Measurements from ENCODE around the gene SUMO3.

Gene SUMO3

DNA sequence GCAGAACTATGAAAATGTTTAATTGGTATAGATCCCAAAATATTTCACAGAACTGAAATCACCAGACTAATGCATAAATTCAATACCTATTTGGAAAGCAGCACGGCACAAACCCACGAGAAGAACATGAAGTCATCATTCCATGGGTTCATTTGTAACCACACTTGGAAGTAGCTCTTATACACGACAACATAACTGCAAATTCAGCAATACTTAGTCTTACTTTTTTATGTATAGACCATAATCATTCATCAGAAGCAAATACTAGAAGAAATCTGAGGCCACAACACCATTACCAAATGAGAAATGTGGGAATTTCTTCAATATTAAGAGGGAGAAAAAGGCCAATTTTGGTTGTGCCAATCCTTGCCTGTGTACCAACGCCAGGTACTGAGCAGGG, 12.0 kb downstream of the SUMO3 start:
- no peak overlapping the region for H3K27ac ChIP-seq
- DNase-seq (ENCODE audit: low read depth, low spot score) = no peak

DNA sequence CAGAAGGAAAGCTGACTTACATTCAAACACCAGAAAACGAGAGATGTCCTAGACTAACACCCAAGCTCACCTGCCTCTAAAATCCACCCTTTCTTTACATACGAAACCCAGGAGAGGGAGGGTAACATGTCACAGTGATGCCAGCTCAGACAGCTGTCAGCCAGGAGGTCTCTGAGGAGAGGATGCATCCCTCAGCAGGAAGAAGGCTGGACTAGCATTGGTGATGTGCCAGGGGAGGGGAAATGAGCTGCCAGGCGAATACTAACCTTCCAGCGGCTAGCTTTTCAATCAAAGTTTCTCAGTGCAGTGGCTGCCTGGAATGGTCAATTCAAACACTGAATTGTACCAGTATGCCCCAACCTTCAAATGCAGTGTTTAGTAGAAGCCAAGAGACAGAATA, 12.6 kb downstream of the SUMO3 start:
- no peak for DNase-seq (ENCODE audit: low read depth, low spot score)
- no peak overlapping the region for H3K27ac ChIP-seq

DNA sequence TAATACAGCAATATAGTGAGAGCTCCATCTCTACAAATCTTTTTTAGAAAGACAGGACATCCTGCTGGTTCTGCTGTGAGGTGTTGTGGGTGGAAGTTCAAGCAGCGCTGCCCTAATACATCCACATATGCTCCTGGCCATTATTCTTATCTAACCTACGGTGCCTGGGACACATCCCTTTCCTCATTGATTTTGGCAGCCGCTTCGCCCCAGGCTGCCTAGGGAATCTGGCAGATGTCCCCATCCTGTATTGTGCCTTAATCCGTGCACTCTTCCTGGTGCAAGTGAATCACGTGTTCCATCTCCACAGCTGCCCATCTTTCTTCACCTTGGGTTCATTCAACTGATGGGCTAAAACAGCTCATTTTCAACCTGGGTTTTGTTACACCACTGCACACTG, 13.1 kb downstream of the SUMO3 start:
- no peak overlapping the region for H3K27ac ChIP-seq

DNA sequence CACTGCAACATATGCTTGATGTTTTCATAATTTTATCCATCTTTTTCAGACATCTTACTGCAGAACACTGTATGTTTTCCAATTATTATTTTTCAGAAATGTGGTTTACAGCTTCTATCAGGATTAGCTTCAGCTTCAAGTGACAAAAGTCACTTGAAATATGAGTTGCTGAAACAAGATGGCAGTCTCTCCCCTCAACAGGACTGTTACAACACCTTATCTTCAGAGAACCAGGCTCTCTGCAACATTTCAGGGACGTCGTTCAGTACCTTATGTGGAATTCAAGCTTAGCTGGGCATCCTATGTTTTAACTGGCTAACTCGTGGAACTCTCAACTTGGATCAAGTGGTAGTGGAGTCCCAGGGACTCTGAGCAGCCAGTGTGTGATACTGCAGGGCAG, 14.2 kb downstream of the SUMO3 start:
- no peak for DNase-seq (ENCODE audit: low read depth, low spot score)

More for the DNA sequence above, 13.1 kb downstream of the SUMO3 start:
- no peak for DNase-seq (ENCODE audit: low read depth, low spot score)

DNA sequence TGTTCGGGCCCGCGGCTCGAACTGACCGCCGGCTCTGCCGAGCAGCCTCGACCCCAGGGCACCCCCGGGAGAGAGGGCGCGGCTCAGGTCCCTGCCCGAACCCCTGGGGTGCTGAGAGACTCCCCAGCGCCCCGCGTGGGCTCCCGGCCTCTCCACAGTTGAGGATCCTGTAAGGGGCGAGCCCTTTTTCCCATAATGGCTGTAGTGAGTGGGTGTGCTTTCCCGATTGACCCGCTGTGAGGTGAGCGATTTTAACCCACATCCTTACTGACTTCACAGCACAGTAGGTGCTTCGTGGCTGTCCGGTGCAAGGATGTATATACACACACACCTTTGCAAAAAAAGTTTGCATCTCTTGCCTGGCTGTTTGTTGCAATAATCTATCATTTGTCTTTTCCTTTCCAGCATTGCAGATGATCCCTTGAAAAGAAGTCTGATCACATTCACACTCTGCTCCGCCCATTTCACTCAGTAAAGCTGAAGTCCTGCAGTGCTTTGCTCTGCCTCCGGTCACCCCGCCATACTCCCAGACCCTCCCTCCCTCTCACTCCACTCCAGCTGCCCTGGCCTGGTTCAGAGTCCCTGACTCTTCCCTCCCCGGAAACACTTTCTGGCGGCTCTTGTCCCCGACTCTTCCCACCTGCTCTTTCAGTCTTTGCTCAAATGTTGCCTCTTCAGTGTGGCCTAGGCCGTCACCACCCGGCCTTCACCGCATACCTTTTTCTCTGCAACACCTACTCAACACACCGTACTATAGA, 15.3 kb downstream of the SUMO3 start:
- no peak overlapping the region for H3K27ac ChIP-seq

More for the DNA sequence above, 14.2 kb downstream of the SUMO3 start:
- no peak overlapping the region for H3K27ac ChIP-seq

DNA sequence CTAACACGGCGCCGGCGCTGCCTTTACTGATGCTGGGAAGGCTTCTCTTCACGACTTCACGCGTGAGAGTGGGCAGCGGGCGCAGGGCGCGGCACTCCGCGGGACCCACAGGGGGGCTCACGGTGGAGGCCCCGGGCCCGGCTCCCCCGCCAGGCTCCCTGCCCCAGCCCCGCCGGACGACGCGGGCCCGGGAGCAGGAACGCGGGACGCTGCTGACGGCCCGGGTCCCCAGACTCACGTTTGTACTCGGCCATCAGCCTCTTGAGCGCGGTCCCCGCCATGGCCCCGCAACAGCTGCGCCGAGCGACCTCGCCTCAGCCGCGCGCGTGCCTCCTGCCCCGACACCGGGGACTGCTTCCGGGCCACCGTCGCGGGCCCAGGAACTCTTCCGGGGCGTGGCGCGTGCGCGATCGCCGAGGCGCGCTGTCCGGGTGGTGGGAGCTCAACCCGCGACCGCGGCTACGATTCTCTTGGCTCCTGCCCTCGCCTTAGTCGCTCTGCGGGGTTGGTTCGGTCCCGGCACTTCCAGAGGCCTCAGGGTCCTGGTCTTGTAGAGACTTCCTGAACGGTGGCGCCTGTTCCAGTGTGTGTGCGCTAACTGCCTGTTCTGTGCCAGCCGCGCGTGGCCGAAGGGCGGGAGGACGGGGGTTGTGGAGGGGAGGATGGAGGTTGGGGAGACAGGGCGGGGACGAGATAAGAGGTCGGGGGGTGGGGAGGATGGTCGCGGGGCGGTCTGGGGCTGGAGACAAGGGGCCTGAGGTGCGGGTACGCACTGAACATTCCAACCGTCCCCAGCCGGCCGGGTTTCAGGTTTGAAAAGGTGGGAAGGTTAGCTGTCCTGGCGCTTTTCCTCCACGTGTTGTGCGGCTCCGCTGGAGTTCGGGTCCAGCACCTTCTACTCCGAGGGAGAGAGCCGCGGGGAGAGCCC, 16.1 kb downstream of the SUMO3 start, which contains the start of gene UBE2G2:
UBE2G2 (minus strand) TSS at position 353 of the 928 bp plus-strand sequence; CDS start at position 281, 72 bp downstream.
- peak within 1 kb of the TSS; percentile 32 for H3K27ac ChIP-seq
- no peak for DNase-seq (ENCODE audit: low read depth, low spot score)

More for the DNA sequence above, 15.3 kb downstream of the SUMO3 start:
- DNase-seq (ENCODE audit: low read depth, low spot score) = no peak

DNA sequence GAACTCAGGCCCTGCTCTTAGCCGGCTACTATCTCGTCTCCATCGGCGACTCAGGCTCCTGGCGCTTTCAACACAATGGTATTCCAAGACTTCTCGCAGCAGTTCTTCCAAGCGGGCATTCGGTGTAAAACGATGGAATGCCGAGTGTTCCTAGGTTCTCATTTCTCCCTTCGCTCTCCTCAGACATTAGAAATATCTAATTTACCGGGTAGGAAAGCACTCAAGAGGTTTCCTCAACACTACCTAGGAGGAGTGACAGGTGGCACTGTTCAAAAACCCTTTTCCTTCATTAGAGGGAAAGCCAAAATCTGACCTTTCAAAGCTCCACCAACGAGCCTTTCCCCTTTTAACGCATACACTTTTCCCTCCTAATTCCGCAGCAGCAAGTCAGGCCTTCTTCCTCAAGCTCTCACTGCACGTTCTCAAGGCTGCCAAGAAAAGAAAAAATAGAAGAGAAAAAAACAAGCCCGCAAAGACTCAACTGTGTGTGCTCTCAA, 16.8 kb downstream of the SUMO3 start:
- no peak for DNase-seq (ENCODE audit: low read depth, low spot score)
- H3K27ac ChIP-seq = peak overlapping the region; percentile 32

DNA sequence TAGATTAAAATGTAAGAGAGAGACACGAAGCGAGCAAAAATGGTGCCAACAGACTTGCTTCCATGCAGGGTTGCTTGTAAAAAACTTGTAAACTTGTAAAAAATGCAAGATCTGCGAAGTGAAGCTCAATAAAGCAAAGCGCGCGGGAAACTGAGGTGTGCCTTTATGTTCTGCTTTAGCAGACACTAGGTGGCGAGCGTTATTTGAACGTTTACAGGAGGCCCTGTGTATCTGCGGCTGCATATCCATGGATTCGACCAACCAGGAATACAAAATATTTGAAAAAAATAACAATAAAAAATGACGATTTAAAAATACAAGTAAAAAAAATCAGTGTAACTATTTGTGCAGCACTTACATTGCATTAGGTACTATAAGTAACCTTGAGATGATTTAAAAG, 17.8 kb downstream of the SUMO3 start:
- no peak overlapping the region for H3K27ac ChIP-seq
- no peak for DNase-seq (ENCODE audit: low read depth, low spot score)

DNA sequence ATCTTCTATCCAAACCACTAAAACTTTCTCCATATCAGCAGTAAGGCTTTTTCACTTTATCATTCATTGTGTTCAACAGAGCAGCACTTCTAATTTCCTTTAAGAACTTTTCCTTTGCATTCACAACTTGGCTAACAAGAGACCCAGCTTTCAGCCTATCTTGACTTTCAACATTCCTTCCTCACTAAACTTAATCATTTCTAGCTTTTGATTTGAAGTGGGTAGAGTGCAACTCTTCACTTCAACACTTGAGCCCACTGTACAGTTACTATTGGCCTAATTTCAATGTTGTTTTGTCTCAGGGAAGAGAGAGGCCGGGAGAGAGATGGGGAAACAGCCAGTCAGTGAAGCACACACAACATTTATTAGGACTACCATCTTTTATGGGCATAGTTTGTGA, 18.2 kb downstream of the SUMO3 start:
- no peak overlapping the region for H3K27ac ChIP-seq
- DNase-seq (ENCODE audit: low read depth, low spot score) = no peak

DNA sequence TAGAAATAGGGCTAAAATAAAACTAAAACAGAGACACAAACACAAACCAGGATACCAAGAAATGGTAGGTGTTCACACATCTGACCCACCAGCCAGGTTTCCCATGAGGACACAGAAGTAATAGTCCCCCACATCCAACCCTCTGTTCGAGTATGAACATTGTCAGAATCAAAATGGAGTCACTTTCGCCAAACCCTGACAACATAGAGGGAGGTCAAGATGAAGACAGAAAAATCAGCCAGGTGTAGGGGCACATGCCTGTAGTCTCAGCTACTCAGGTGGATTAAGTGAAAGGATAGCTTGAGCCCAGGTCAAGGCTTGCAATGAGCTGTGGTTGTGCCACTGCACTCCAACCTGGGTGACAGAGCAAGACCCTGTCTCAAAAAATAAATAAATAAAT, 20.1 kb downstream of the SUMO3 start:
- H3K27ac ChIP-seq = no peak overlapping the region
- DNase-seq (ENCODE audit: low read depth, low spot score) = no peak

DNA sequence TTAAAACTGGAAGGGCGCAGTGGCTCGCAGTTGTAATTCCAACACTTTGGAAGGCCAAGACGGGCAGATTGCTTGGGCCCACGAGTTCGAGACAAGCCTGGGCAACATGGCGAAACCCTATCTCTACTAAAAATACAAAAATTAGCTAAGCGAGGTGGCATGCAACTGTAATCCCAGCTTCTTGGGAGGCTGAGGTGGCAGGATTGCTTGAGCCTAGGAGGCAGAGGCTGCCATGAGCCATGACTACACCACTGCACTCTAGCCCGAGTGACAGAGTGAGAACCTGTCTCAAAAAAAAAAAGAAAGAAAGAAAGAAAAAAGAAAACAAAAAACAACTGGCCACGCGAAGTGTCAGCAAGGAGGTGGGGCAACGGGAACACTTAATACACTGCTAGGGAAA, 22.5 kb downstream of the SUMO3 start:
- no peak for DNase-seq (ENCODE audit: low read depth, low spot score)

DNA sequence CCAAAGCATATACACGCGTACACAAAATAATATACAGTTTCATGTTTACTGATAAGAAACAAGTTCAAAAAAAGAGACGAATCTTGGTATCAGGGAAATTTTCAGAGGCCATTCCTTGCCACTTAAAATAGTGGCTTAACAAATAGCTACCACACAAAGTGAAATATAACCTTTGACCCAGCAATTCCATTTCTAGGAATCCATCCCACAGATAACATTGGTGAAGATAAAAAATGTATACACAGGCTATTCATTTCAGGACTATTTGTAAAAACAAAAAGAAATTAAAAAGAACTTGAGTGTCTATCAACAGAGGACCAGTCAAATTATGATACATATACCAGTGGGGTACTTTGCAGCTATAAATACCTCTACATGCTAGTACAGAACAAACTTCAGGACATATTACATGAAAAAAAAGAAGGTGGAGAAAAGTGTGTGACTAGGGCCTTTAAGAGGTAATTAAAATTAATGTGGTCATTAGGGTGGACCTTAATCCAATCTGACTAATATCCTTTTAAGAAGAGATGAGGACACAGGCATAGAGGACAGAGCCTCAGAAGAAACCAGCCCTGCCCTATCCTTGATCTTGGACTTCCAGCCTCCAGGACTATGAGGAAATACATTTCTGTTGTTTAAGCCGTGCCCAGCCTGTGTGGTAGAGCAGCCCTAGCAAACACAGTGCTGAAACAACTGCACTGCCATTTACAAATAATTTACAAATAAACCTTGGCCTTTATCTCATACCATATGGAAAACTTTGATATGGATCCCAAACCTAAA, 24.1 kb downstream of the SUMO3 start:
- no peak overlapping the region for H3K27ac ChIP-seq

More for the DNA sequence above, 22.5 kb downstream of the SUMO3 start:
- H3K27ac ChIP-seq = no peak overlapping the region

DNA sequence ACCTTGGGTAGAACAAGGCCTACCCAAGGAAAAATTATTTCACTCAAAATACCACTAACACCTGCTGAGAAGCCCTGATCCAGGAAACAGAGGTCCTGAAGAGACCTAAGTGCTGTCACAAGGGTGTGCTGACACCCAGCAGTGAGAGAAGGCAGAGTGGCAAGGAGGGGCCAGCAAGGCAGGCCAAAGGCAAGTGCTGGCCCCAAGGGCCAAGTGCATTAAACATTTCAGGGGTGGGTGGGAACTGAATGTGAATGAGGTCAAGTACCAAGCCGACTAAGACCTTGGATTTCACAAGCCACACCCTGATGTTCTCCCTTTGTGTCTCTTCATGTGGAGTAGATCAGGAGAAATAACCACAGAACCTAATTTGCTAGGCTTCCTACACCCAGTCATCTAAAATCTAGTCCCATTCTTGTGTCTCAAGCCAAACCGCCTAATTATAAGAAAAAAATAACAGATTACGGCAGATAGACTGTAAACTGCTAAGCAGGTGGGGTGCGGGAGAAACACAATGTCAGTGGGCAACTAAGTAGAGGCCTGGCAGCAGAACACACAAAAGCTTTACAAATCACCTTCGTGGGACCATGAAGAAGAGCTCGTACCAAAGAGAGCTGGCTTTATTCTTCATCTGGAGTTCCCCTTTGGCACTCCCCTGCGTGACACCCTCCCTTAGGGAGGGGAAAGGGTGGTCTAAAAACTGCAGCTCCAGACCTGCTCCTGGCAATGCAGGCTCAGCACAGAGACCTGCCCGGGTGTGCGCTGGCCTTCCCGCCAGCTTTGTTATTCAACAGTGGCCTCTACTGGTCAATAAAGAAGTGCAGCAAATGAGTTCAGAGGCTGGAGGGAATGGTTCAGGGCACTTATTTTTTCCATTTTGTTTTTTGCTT, 24.9 kb downstream of the SUMO3 start:
- no peak overlapping the region for H3K27ac ChIP-seq
- DNase-seq (ENCODE audit: low read depth, low spot score) = no peak

More for the DNA sequence above, 24.1 kb downstream of the SUMO3 start:
- DNase-seq (ENCODE audit: low read depth, low spot score) = no peak

DNA sequence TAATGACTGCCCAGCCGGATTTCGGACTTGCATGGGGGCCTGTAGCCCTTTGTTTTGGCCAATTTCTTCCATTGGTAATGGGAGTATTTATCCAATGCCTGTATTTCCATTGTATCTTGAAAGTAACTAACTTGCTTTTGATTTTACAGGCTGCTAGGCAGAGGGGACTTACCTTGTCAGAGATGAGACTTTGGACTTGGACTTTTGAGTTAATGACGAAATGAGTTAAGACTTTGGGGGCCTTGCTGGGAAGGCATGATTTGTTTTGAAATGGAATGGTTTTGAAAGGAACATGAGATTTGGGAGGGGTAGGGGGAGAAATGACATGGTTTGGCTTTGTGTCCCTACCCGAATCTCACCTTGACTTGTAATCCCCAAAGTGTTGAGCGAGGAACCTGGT, 25.9 kb downstream of the SUMO3 start:
- DNase-seq (ENCODE audit: low read depth, low spot score) = no peak
- no peak overlapping the region for H3K27ac ChIP-seq

DNA sequence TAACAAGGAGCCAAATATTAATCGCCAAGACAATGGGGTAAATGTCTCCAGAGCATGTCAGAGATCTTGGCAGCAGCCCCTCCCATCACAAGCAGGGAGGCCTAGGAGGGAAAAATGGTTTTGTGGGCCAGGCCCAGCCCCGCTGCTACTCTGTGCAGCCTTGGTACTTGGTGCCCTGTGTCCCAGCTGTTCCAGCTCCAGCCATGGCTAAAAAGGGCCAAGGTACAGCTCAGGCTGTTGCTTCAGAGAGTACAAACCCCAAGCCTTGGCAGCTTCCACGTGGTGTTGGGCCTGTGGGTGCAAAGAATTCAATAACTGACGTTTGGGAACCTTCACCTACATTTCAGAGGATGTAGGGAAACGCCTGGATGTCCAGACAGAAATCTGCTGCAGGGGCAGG, 26.6 kb downstream of the SUMO3 start:
- no peak for DNase-seq (ENCODE audit: low read depth, low spot score)
- H3K27ac ChIP-seq = no peak overlapping the region

DNA sequence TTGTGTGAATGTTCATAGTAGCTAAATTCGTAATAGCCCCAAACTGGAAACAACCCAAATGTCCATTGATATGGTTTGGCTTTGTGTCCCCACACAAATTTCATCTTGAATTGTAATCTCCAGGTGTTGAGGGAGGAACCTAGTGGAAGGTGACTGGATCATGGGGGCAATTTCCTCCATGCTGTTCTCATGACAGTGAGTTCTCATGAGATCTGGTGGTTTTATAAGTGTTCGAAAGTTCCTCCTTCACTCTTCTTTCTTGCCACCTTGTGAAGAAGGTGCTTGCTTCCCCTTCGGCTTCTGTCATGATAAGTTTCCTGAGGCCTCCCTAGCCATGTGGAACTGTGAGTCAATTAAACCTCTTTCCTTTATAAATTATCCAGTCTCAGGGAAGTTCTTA, 27.5 kb downstream of the SUMO3 start:
- H3K27ac ChIP-seq = no peak overlapping the region
- no peak for DNase-seq (ENCODE audit: low read depth, low spot score)

DNA sequence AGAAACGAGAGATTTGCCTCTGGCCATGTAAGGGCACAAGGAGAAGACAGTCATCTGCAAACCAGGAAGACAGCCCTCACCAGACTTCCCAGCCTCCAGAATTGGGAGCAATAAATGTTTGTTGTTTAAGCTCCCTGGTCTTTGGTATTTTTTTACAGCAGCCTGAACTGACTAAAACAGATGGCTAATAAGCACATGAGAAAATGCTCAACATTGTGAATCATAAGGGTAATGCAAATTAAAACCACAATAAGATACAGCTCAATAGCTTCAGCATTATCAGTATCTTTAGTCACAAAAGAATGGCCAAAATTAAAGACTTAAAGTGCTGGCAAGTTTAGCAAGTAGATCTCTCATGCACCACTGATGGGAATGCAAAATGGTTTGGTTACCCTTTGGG, 28.0 kb downstream of the SUMO3 start:
- DNase-seq (ENCODE audit: low read depth, low spot score) = no peak
- no peak overlapping the region for H3K27ac ChIP-seq

DNA sequence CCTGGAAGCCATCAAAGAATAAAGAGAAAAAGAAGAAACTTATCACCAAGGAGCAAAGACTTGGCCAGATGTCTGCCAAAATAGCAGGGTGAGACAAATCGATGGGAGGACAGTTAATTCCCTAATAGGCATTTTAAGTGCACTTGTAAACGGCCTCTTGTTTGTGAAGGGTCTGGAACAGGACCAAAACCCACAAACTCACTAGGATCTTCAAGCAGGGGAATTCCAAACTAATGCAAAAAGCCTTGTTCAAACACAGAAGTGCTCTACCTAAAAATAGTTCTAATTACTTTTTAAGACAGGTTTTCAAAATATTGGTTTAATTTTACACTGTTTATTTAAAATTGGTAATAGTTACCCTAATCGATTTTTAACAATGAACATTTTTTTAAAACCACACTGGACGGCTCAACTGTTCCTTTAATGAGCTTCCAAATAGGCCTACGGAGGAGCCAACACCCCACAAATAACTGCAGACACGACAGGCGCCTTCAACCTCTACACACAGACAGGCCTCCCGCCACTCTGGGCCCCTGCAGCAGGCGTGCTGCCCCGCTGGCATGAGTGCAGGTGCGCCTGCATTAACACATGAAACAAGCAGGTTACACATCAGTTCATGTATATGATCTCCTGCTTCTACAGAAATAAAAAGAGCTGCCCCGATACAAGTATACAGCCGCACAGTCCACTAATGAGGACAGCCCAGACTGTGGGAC, 32.1 kb downstream of the SUMO3 start:
- DNase-seq (ENCODE audit: low read depth, low spot score) = no peak
- H3K27ac ChIP-seq = no peak overlapping the region

DNA sequence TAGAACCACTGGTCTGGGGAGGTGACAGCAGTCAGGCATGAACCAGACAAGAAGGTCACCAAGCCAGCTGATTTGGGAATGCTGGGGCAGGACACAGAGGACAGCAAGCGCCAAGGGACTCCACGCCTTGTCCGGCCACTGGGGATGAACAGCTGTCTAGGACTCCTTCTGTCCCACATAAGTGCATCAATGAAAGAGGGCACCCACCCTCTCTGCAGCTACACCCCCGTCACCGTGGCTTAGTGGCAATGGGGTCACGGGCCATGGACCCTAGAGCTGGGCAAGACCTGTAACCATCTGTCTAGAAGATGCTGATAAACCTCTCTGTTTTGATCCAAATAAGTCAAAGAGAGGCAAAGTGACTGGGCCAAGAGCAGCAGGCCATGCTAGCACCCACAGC, 33.1 kb downstream of the SUMO3 start:
- H3K27ac ChIP-seq = no peak overlapping the region
- no peak for DNase-seq (ENCODE audit: low read depth, low spot score)
